ENCODE data around the gene ZNF148.

DNA sequence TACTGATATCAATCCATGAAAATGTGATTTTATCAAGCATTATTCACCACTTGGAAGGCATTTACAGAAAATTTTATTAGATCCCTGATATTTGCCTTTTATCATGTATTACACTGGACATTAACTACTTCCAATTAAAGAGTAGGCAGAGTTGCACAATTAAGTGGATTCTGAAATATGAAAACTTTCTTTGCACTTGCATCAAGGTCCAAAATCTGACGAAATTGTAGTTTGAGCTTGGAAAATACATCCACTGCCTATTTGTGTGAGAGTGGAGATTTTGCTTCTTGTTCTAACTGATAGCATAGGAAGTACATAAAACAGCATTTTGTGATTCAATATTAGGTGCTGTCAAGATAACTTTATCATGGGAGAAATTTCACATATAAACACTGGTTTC is 113.0 kb downstream of the ZNF148 start:
- TF ChIP-seq, protein P1, sequence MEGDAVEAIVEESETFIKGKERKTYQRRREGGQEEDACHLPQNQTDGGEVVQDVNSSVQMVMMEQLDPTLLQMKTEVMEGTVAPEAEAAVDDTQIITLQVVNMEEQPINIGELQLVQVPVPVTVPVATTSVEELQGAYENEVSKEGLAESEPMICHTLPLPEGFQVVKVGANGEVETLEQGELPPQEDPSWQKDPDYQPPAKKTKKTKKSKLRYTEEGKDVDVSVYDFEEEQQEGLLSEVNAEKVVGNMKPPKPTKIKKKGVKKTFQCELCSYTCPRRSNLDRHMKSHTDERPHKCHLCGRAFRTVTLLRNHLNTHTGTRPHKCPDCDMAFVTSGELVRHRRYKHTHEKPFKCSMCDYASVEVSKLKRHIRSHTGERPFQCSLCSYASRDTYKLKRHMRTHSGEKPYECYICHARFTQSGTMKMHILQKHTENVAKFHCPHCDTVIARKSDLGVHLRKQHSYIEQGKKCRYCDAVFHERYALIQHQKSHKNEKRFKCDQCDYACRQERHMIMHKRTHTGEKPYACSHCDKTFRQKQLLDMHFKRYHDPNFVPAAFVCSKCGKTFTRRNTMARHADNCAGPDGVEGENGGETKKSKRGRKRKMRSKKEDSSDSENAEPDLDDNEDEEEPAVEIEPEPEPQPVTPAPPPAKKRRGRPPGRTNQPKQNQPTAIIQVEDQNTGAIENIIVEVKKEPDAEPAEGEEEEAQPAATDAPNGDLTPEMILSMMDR (IDR thresholded peaks at IDR 0.05; ENCODE audit: insufficient read depth, low read depth, low read length), result no peak
- no peak for TF ChIP-seq EZH2 (IDR thresholded peaks at IDR 0.05; ENCODE audit: insufficient read depth, low read length)

All from astrocyte (in vitro differentiated cells and primary cell).